GM12891 (cell line): ENCODE results near the gene FCER1G.

Source experiments
- POLR2A ChIP-seq: IDR thresholded peaks from 2 replicates; pipeline ENCODE4 v1.6.1; 2011; ENCODE audit warnings: low read depth, low read length, control low read depth
- POLR2AphosphoS5 ChIP-seq: IDR thresholded peaks from 2 replicates; pipeline ENCODE4 v1.6.1; 2011; ENCODE audit warnings: low read depth, low read length, control low read depth
- POU2F2 ChIP-seq: IDR thresholded peaks from 2 replicates; pipeline ENCODE4 v1.6.1; 2011; ENCODE audit warnings: low read depth, mild to moderate bottlenecking, control low read depth, low read length, moderate library complexity
- SPI1 ChIP-seq: IDR thresholded peaks from 2 replicates; pipeline ENCODE4 v1.6.1; 2011; ENCODE audit warnings: low read depth, low read length, control low read depth
- TAF1 ChIP-seq: IDR thresholded peaks from 2 replicates; pipeline ENCODE4 v1.6.1; 2011; ENCODE audit warnings: low read depth, low read length, control low read depth

DNA sequence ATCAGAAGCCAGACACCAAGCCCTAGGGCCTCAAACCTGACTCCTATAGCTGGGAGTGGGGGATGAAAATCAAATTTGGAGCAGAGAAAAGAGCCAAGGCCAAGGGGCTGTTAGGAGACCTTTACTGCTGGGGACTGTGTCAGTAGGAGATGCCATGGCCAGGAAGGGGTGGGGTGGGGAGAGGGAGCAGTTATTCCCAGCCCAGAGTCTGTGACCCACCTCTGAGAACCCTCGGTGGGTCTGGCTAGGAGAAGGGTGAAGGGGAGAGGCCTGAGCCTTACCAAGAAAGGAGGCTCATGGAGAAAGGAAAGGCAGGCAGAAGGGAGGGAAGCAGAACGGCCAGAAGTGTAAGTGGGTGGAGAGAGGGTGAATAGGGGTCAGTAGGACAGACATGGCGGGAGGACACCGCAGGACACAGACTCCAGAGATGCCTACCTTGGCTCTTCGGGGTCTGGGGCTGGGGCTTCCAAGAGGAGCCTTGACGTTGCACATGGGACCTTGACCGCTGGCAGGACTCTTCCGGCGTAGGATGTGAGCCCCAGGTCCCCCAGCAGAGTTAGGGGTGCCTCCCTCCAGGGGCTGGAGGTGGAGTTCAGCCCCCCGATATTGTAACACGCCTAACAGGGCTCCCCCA, 17.4 kb upstream of the FCER1G start:
- no peak for TF ChIP-seq POLR2AphosphoS5
- no peak for TF ChIP-seq POU2F2
- TF ChIP-seq TAF1, result no peak
- TF ChIP-seq POLR2A, result no peak
- no peak for TF ChIP-seq SPI1
